H1 (cell line): ENCODE results near the gene RXFP4. TPM values are rescaled to one million over a fixed set of nuclear protein-coding genes. Genes with fewer than 3 reads are reported as not detected.

Experiments used
- KDM5A ChIP-seq: fragments of 200-600 bp; IDR thresholded peaks from 2 replicates; pipeline ENCODE4 v1.7.1; 2012; ENCODE audit warnings: mild to moderate bottlenecking, low read length, inconsistent platforms, mixed read lengths
- polyA plus RNA-seq, 7 experiments: library from polyadenylated mRNA; depleted of rRNA in 3 of 7; stranded (reverse) in 5 of 7; unstranded in 2 of 7; fragments of >200 nt in 5 of 7; fragments of 200-250 nt in 2 of 7; gene quantifications; 1 replicate in 5 of 7; 2 replicates in 1 of 7; 4 replicates in 1 of 7; pipeline versions ENCODE4 v1.2.1 to v1.2.3, GENCODE V29; 2011 to 2013; ENCODE audit warnings: missing spikeins in 2 of 7, mixed read lengths in 2 of 7
- total RNA-seq: library from RNA; stranded (reverse); fragmentation: NEBNext Ultra II Directional; extraction: Animal tissue kit (Norgen Biotek cat#: 25700); gene quantifications from 2 replicates; pipeline ENCODE4 v1.2.1, GENCODE V29; 2021

Gene RXFP4
- total and polyA plus RNA-seq, 2 of the 8 experiments (the other 6 are each of a cell fraction or from before 2014, with no cell fraction given), result not detected

- TF ChIP-seq KDM5A, result no peak
- TF ChIP-seq, all 59 proteins: peak for 0
Observed at GRCh38 chr1:155912056-155912536, 29.3 kb upstream of the RXFP4 start (continued).
